ENCODE results near the gene MTUS2.

Gene MTUS2

GRCh38 chr13:28822151-28822550, 2.0 kb downstream of the MTUS2 start:
- H3K4me1 ChIP-seq (ENCODE audit: control insufficient read depth, insufficient read depth, low read length): no peaks in the 10 kb centered on the region
- H3K9me3 ChIP-seq (ENCODE audit: control insufficient read depth, insufficient read depth, low read length): peaks cover 2% of the 10 kb centered on the region; the same call in 1 of the 2 replicates
- no peak overlapping the region for H3K4me3 ChIP-seq (ENCODE audit: low read length)
- no peak for DNase-seq (ENCODE audit: low read depth, low spot score)
- WGBS (ENCODE audit: insufficient coverage, insufficient read length): no CpG with 5 or more reads among the region's 5 CpGs
- H3K27me3 ChIP-seq (ENCODE audit: control insufficient read depth, insufficient read depth, low read length): peaks cover 7% of the 10 kb centered on the region
- H3K27ac ChIP-seq (ENCODE audit: low read length): no peak overlapping the region
- H3K36me3 ChIP-seq (ENCODE audit: control insufficient read depth, insufficient read depth, low read length): no peaks in the 10 kb centered on the region

GRCh38 chr13:28822801-28823200, 2.7 kb downstream of the MTUS2 start:
- peaks cover 7% of the 10 kb centered on the region for H3K27me3 ChIP-seq (ENCODE audit: control insufficient read depth, insufficient read depth, low read length)
- DNase-seq (ENCODE audit: low read depth, low spot score): no peak
- peaks cover 2% of the 10 kb centered on the region; the same call in 1 of the 2 replicates for H3K9me3 ChIP-seq (ENCODE audit: control insufficient read depth, insufficient read depth, low read length)
- no peak overlapping the region for H3K4me3 ChIP-seq (ENCODE audit: low read length)
- no peak overlapping the region for H3K27ac ChIP-seq (ENCODE audit: low read length)
- WGBS (ENCODE audit: insufficient coverage, insufficient read length): 100% methylated on average over 1 of the region's 3 CpGs
- no peaks in the 10 kb centered on the region for H3K4me1 ChIP-seq (ENCODE audit: control insufficient read depth, insufficient read depth, low read length)
- H3K36me3 ChIP-seq (ENCODE audit: control insufficient read depth, insufficient read depth, low read length): no peaks in the 10 kb centered on the region

- no CpG with 5 or more reads among the region's 3 CpGs for WGBS (ENCODE audit: insufficient coverage, insufficient read length)
- Histone ChIP-seq H3K27ac (ENCODE audit: low read length) (no peak overlapping the region), H3K4me3 (ENCODE audit: low read length) (no peak overlapping the region), H3K4me1 (ENCODE audit: control insufficient read depth, insufficient read depth, low read length) (no peaks in the 10 kb centered on the region), H3K27me3 (ENCODE audit: control insufficient read depth, insufficient read depth, low read length) (peaks cover 7% of the 10 kb centered on the region), H3K9me3 (ENCODE audit: control insufficient read depth, insufficient read depth, low read length) (peaks cover 4% of the 10 kb centered on the region; the same call in 1 of the 2 replicates), H3K36me3 (ENCODE audit: control insufficient read depth, insufficient read depth, low read length) (no peaks in the 10 kb centered on the region)
- no peak for DNase-seq (ENCODE audit: low read depth, low spot score)
Observed at GRCh38 chr13:28825379-28825778, 5.2 kb downstream of the MTUS2 start.

- no CpG with 5 or more reads among the region's 1 CpG for WGBS (ENCODE audit: insufficient coverage, insufficient read length)
Observed at GRCh38 chr13:28826368-28826767, 6.2 kb downstream of the MTUS2 start.

GRCh38 chr13:28830580-28830979, 10.4 kb downstream of the MTUS2 start:
- Histone ChIP-seq H3K27ac (ENCODE audit: low read length) (no peak overlapping the region), H3K27me3 (ENCODE audit: control insufficient read depth, insufficient read depth, low read length) (no peaks in the 10 kb centered on the region), H3K9me3 (ENCODE audit: control insufficient read depth, insufficient read depth, low read length) (peaks cover 2% of the 10 kb centered on the region; the same call in 1 of the 2 replicates), H3K4me1 (ENCODE audit: control insufficient read depth, insufficient read depth, low read length) (no peaks in the 10 kb centered on the region), H3K36me3 (ENCODE audit: control insufficient read depth, insufficient read depth, low read length) (no peaks in the 10 kb centered on the region), H3K4me3 (ENCODE audit: low read length) (no peak overlapping the region)
- DNase-seq (ENCODE audit: low read depth, low spot score): no peak

More at GRCh38 chr13:28826368-28826767, 6.2 kb downstream of the MTUS2 start:
- Histone ChIP-seq H3K4me3 (ENCODE audit: low read length) (no peak overlapping the region), H3K27ac (ENCODE audit: low read length) (no peak overlapping the region), H3K27me3 (ENCODE audit: control insufficient read depth, insufficient read depth, low read length) (peaks cover 2% of the 10 kb centered on the region; the same call in 1 of the 2 replicates), H3K36me3 (ENCODE audit: control insufficient read depth, insufficient read depth, low read length) (no peaks in the 10 kb centered on the region), H3K4me1 (ENCODE audit: control insufficient read depth, insufficient read depth, low read length) (no peaks in the 10 kb centered on the region), H3K9me3 (ENCODE audit: control insufficient read depth, insufficient read depth, low read length) (peaks cover 4% of the 10 kb centered on the region; the same call in 1 of the 2 replicates)
- no peak for DNase-seq (ENCODE audit: low read depth, low spot score)

GRCh38 chr13:28831117-28831516, 11.0 kb downstream of the MTUS2 start:
- no peak for DNase-seq (ENCODE audit: low read depth, low spot score)
- no peaks in the 10 kb centered on the region for H3K36me3 ChIP-seq (ENCODE audit: control insufficient read depth, insufficient read depth, low read length)
- WGBS (ENCODE audit: insufficient coverage, insufficient read length): no CpG with 5 or more reads among the region's 3 CpGs

GRCh38 chr13:28837111-28837510, 17.0 kb downstream of the MTUS2 start:
- H3K9me3 ChIP-seq (ENCODE audit: control insufficient read depth, insufficient read depth, low read length): peaks cover 12% of the 10 kb centered on the region
- no peak for DNase-seq (ENCODE audit: low read depth, low spot score)
- no peaks in the 10 kb centered on the region for H3K27me3 ChIP-seq (ENCODE audit: control insufficient read depth, insufficient read depth, low read length)
- H3K36me3 ChIP-seq (ENCODE audit: control insufficient read depth, insufficient read depth, low read length): no peaks in the 10 kb centered on the region
- no peaks in the 10 kb centered on the region for H3K4me1 ChIP-seq (ENCODE audit: control insufficient read depth, insufficient read depth, low read length)
- no CpG with 5 or more reads among the region's 5 CpGs for WGBS (ENCODE audit: insufficient coverage, insufficient read length)
- H3K4me3 ChIP-seq (ENCODE audit: low read length): no peak overlapping the region
- no peak overlapping the region for H3K27ac ChIP-seq (ENCODE audit: low read length)

More at GRCh38 chr13:28831117-28831516, 11.0 kb downstream of the MTUS2 start:
- no peak overlapping the region for H3K4me3 ChIP-seq (ENCODE audit: low read length)
- H3K27me3 ChIP-seq (ENCODE audit: control insufficient read depth, insufficient read depth, low read length): no peaks in the 10 kb centered on the region
- H3K27ac ChIP-seq (ENCODE audit: low read length): no peak overlapping the region
- no peaks in the 10 kb centered on the region for H3K4me1 ChIP-seq (ENCODE audit: control insufficient read depth, insufficient read depth, low read length)
- peaks cover 2% of the 10 kb centered on the region; the same call in 1 of the 2 replicates for H3K9me3 ChIP-seq (ENCODE audit: control insufficient read depth, insufficient read depth, low read length)

- no peak for DNase-seq (ENCODE audit: low read depth, low spot score)
- no peaks in the 10 kb centered on the region for H3K36me3 ChIP-seq (ENCODE audit: control insufficient read depth, insufficient read depth, low read length)
- peaks cover 10% of the 10 kb centered on the region for H3K9me3 ChIP-seq (ENCODE audit: control insufficient read depth, insufficient read depth, low read length)
- no CpG with 5 or more reads among the region's 4 CpGs for WGBS (ENCODE audit: insufficient coverage, insufficient read length)
- H3K27me3 ChIP-seq (ENCODE audit: control insufficient read depth, insufficient read depth, low read length): no peaks in the 10 kb centered on the region
- no peak overlapping the region for H3K27ac ChIP-seq (ENCODE audit: low read length)
- no peak overlapping the region for H3K4me3 ChIP-seq (ENCODE audit: low read length)
- no peaks in the 10 kb centered on the region for H3K4me1 ChIP-seq (ENCODE audit: control insufficient read depth, insufficient read depth, low read length)
Observed at GRCh38 chr13:28843639-28844038, 23.5 kb downstream of the MTUS2 start.

GRCh38 chr13:28849441-28849840, 29.3 kb downstream of the MTUS2 start:
- Histone ChIP-seq H3K4me1 (ENCODE audit: control insufficient read depth, insufficient read depth, low read length) (no peaks in the 10 kb centered on the region), H3K4me3 (ENCODE audit: low read length) (no peak overlapping the region), H3K36me3 (ENCODE audit: control insufficient read depth, insufficient read depth, low read length) (no peaks in the 10 kb centered on the region), H3K27me3 (ENCODE audit: control insufficient read depth, insufficient read depth, low read length) (no peaks in the 10 kb centered on the region), H3K9me3 (ENCODE audit: control insufficient read depth, insufficient read depth, low read length) (peaks cover 14% of the 10 kb centered on the region), H3K27ac (ENCODE audit: low read length) (no peak overlapping the region)
- no CpG with 5 or more reads among the region's 3 CpGs for WGBS (ENCODE audit: insufficient coverage, insufficient read length)
- no peak for DNase-seq (ENCODE audit: low read depth, low spot score)

GRCh38 chr13:28850226-28850625, 30.1 kb downstream of the MTUS2 start:
- H3K4me1 ChIP-seq (ENCODE audit: control insufficient read depth, insufficient read depth, low read length): no peaks in the 10 kb centered on the region
- no peak overlapping the region for H3K4me3 ChIP-seq (ENCODE audit: low read length)
- DNase-seq (ENCODE audit: low read depth, low spot score): no peak
- H3K27ac ChIP-seq (ENCODE audit: low read length): no peak overlapping the region
- WGBS (ENCODE audit: insufficient coverage, insufficient read length): no CpG with 5 or more reads among the region's 2 CpGs
- H3K9me3 ChIP-seq (ENCODE audit: control insufficient read depth, insufficient read depth, low read length): peaks cover 16% of the 10 kb centered on the region
- H3K27me3 ChIP-seq (ENCODE audit: control insufficient read depth, insufficient read depth, low read length): no peaks in the 10 kb centered on the region
- H3K36me3 ChIP-seq (ENCODE audit: control insufficient read depth, insufficient read depth, low read length): no peaks in the 10 kb centered on the region

GRCh38 chr13:28851422-28851821, 31.3 kb downstream of the MTUS2 start:
- no peaks in the 10 kb centered on the region for H3K27me3 ChIP-seq (ENCODE audit: control insufficient read depth, insufficient read depth, low read length)
- no peaks in the 10 kb centered on the region for H3K36me3 ChIP-seq (ENCODE audit: control insufficient read depth, insufficient read depth, low read length)
- no peaks in the 10 kb centered on the region for H3K4me1 ChIP-seq (ENCODE audit: control insufficient read depth, insufficient read depth, low read length)
- no peak overlapping the region for H3K4me3 ChIP-seq (ENCODE audit: low read length)
- no peak overlapping the region for H3K27ac ChIP-seq (ENCODE audit: low read length)
- no peak for DNase-seq (ENCODE audit: low read depth, low spot score)
- peaks cover 16% of the 10 kb centered on the region for H3K9me3 ChIP-seq (ENCODE audit: control insufficient read depth, insufficient read depth, low read length)
- no CpG with 5 or more reads among the region's 6 CpGs for WGBS (ENCODE audit: insufficient coverage, insufficient read length)
